Spleen (tissue), 7 donors: Measurements from ENCODE around the gene NFU1.

ENCODE experiments used
- CTCF ChIP-seq, 11 experiments: fragments of 200-600 bp in 7 of 11; fragments of 450-650 bp in 4 of 11; sonication (generic) in 4 of 11; IDR thresholded peaks in 8 of 11; conservative IDR thresholded peaks in 3 of 11; 1 replicate in 7 of 11; 2 replicates in 4 of 11; pipeline versions ENCODE4 v1.4.0 to v1.8.0; 2016 to 2021; ENCODE audit warnings: antibody characterized with exemption in 11 of 11, inconsistent platforms in 4 of 11, mild to moderate bottlenecking in 1 of 11
- POLR2A ChIP-seq, 3 donors: fragments of 450-650 bp; IDR thresholded peaks; one replicate each; pipeline ENCODE4 v1.5.1; 2017; ENCODE audit warnings: antibody characterized with exemption in 3 of 3, mild to moderate bottlenecking in 1 of 3
- POLR2AphosphoS5 ChIP-seq, 3 donors: sonication (generic); formaldehyde crosslinking; IDR thresholded peaks; one replicate each; pipeline ENCODE4 v1.5.1; 2017; ENCODE audit warnings: antibody characterized with exemption in 3 of 3
- donor health status: DM: no; HTN: no; CAD: no; lungs with moderate emphysema.
- donor health status: DM: no; HTN: no; CAD: no.
- donor health status: DM: no; HTN: no; CAD: no.

GRCh38 chr2:69459936-69460335, 22.7 kb upstream of the NFU1 start:
- no peak for TF ChIP-seq CTCF (IDR thresholded peaks at IDR 0.05 in 8 of 11, conservative IDR thresholded peaks at IDR 0.05 in 3 of 11)
- no peak for TF ChIP-seq POLR2AphosphoS5 (IDR thresholded peaks at IDR 0.05)
- no peak for TF ChIP-seq POLR2A (IDR thresholded peaks at IDR 0.05)
